Activated B cell treated with CpG ODN at 0.5 μM for 24 hours (primary cell): ENCODE results near the gene KRT81. TPM values are rescaled to one million over a fixed set of nuclear protein-coding genes. Genes with fewer than 3 reads are reported as not detected.
"Not testable (repeated sequence)": the region's sequence is repeated elsewhere in the genome, so short reads cannot be mapped to it uniquely, and the experiment has no call there.

Source experiments
- ATAC-seq: fragments of 200-7000 bp; cut with Tn5 transposase; one replicate; pipeline ENCODE4 v1.10.0; 2021; ENCODE audit warnings: low read depth, mild to moderate bottlenecking, moderate library complexity
- CTCF ChIA-PET: fragments of 350-600 bp; sonication (Branson Sonifier 250); formaldehyde crosslinking; loops from one replicate; lab custom pipeline; 2021; ENCODE audit warnings: antibody characterized with exemption; lab: Charles Lee
- POLR2A ChIA-PET: fragments of 350-600 bp; sonication (Branson Sonifier 250); formaldehyde crosslinking; loops from one replicate; lab custom pipeline; 2021; ENCODE audit warnings: antibody characterized with exemption; lab: Charles Lee
- DNase-seq: peaks from one replicate; pipeline ENCODE4 v3.0.0; 2022
- H3K27ac Mint-ChIP-seq: one replicate; pipeline ENCODE4 v1.8.0; 2020; ENCODE audit warnings: mixed read lengths
- H3K27me3 Mint-ChIP-seq: one replicate; pipeline ENCODE4 v1.8.0; 2021; ENCODE audit warnings: mixed read lengths
- H3K36me3 Mint-ChIP-seq: one replicate; pipeline ENCODE4 v1.8.0; 2021; ENCODE audit warnings: low read depth, mixed read lengths
- H3K4me1 Mint-ChIP-seq: one replicate; pipeline ENCODE4 v1.8.0; 2021; ENCODE audit warnings: mixed read lengths
- H3K4me3 Mint-ChIP-seq: one replicate; pipeline ENCODE4 v1.8.0; 2020; ENCODE audit warnings: mild to moderate bottlenecking, mixed read lengths
- H3K9me3 Mint-ChIP-seq: one replicate; pipeline ENCODE4 v1.8.0; 2020; ENCODE audit warnings: mixed read lengths
- intact Hi-C: fragments of 100-400 bp; cut with micrococcal nuclease; formaldehyde crosslinking; loops from one replicate; pipeline ENCODE4 v1.15.1; 2024
- total RNA-seq: library from RNA; stranded (reverse); gene quantifications from 2 replicates; pipeline ENCODE4 v1.2.3, GENCODE V29; 2022
- TF ChIP-seq, protein P1 (sequence below): fragments of 200-600 bp; IDR thresholded peaks from one replicate; pipeline ENCODE4 v1.8.0; 2022; ENCODE audit warnings: antibody characterized with exemption, mild to moderate bottlenecking

The KRT81 gene
- total RNA-seq, 1 donor from 2014 or later, result not detected

DNA sequence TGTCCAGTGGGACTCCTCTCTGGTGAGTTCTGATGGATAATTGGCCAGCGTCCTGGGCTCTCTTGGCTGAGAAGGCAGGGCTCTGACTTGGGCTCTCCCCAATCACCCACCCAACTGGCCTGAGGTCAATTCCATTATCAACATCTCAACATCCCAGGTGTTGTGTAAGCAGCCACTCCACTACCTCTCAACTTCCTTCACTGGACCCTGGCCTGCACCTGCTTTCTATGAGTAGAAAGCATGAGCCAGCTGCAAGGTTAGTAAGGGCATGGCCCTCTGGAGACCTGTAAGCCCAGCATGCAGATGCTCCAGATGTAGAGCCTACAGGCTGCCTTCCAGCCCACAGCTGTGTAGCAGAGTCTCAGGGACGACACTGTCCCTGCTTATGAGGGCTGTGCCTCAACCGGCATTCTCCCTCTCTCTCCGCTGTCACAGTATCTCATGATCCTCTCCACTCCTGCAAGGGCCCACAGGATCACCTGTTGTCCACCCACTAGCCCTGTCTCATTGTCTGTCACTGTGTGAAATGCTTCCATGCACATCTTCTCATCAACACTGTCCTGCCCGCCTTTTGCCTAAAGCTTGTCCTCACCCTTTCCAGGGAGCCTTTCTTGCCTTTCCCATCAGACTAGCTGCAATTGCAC is 5.4 kb upstream of the KRT81 start:
- intact Hi-C loops, result no loop called here
- no peaks in the 10 kb centered on the region for H3K9me3 Mint-ChIP-seq
- peaks cover 27% of the 10 kb centered on the region for H3K27me3 Mint-ChIP-seq
- ChIA-PET POLR2A (no interaction called here), CTCF (no interaction called here)
- ATAC-seq, result no peak
- H3K36me3 Mint-ChIP-seq, result no peaks in the 10 kb centered on the region
- TF ChIP-seq, protein P1, sequence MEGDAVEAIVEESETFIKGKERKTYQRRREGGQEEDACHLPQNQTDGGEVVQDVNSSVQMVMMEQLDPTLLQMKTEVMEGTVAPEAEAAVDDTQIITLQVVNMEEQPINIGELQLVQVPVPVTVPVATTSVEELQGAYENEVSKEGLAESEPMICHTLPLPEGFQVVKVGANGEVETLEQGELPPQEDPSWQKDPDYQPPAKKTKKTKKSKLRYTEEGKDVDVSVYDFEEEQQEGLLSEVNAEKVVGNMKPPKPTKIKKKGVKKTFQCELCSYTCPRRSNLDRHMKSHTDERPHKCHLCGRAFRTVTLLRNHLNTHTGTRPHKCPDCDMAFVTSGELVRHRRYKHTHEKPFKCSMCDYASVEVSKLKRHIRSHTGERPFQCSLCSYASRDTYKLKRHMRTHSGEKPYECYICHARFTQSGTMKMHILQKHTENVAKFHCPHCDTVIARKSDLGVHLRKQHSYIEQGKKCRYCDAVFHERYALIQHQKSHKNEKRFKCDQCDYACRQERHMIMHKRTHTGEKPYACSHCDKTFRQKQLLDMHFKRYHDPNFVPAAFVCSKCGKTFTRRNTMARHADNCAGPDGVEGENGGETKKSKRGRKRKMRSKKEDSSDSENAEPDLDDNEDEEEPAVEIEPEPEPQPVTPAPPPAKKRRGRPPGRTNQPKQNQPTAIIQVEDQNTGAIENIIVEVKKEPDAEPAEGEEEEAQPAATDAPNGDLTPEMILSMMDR, result no peak
- H3K4me1 Mint-ChIP-seq, result no peaks in the 10 kb centered on the region
- H3K27ac Mint-ChIP-seq, result no peak overlapping the region
- DNase-seq, result no peak
- no peak overlapping the region for H3K4me3 Mint-ChIP-seq

DNA sequence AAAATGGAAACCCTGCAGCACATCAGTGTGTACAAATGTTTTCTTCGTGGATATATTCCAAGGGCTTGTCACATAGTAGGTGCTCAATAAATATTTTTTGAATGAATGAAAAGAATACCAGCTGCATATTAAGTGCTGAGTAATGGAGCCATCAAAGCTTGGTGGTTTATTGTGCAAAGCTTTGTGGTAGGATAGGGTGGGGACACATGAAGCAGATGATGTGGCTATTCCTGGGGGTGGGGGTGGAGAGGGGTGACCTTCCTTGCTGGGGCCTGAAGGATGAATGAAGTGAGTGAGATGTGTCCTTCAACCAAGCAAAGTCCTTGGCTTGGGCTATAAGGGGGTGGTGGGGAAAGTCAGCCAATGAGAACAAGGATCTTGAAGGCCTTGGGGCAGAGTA is 4.3 kb upstream of the KRT81 start:
- no peak for ATAC-seq
- H3K27ac Mint-ChIP-seq, result no peak overlapping the region

DNA sequence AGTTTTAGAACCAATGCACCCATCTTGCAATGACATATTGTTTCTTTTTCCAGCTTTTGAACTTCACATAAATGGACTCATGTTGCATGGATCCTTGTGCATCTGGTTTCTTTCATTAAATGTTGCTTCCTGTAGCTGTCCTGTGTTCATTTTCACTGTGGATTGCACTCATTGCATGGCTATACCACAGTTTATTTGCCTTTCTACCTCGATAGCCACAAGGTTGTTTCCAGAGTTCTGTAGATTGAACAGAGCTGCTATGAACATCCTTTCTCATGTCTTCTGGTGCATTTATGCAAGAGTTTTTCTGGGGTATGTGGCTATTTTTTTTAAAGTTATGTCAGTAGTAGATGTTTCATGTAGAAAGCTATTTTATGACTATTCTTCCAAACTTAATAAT is 3.5 kb upstream of the KRT81 start:
- H3K27me3 Mint-ChIP-seq, result peaks cover 31% of the 10 kb centered on the region

More for the DNA sequence above, 4.3 kb upstream of the KRT81 start:
- Mint-ChIP-seq H3K27me3 (peaks cover 31% of the 10 kb centered on the region), H3K36me3 (no peaks in the 10 kb centered on the region), H3K9me3 (no peaks in the 10 kb centered on the region), H3K4me3 (no peak overlapping the region), H3K4me1 (no peaks in the 10 kb centered on the region)
- CTCF ChIA-PET, result no interaction called here
- TF ChIP-seq, protein P1, result no peak
- POLR2A ChIA-PET, result no interaction called here
- DNase-seq, result no peak
- intact Hi-C loops, result no loop called here

DNA sequence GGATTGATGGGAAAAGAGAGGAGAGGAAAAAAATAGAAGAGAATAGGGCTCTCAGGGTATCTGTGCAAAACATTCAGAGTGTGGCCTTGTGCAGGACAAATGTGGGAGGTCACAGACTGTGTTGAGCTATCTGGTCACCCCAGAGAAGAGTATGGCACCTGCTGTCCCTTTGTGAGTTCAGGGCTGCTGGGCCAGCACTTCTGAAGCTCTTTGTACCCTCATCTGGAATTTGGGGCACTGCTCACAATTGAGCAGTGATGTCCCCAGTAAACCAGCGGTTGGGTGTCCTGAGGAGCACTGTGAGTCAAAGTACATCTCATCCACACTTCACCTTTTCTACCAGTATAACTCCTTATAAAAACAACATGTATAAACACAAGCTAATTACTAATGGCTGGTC is 2.6 kb upstream of the KRT81 start:
- ChIA-PET POLR2A (no interaction called here), CTCF (no interaction called here)
- H3K27me3 Mint-ChIP-seq, result peaks cover 31% of the 10 kb centered on the region
- no peaks in the 10 kb centered on the region for H3K9me3 Mint-ChIP-seq
- no peaks in the 10 kb centered on the region for H3K4me1 Mint-ChIP-seq
- no peaks in the 10 kb centered on the region for H3K36me3 Mint-ChIP-seq
- no peak overlapping the region for H3K4me3 Mint-ChIP-seq
- intact Hi-C loops, result no loop called here
- ATAC-seq (no peak), DNase-seq (no peak)
- TF ChIP-seq, protein P1, result no peak
- no peak overlapping the region for H3K27ac Mint-ChIP-seq

More for the DNA sequence above, 3.5 kb upstream of the KRT81 start:
- Mint-ChIP-seq H3K4me3 (no peak overlapping the region), H3K36me3 (no peaks in the 10 kb centered on the region), H3K4me1 (no peaks in the 10 kb centered on the region), H3K27ac (no peak overlapping the region), H3K9me3 (no peaks in the 10 kb centered on the region)
- intact Hi-C loops, result no loop called here
- no peak for ATAC-seq
- TF ChIP-seq, protein P1, result no peak
- DNase-seq, result no peak
- ChIA-PET CTCF (no interaction called here), POLR2A (no interaction called here)

DNA sequence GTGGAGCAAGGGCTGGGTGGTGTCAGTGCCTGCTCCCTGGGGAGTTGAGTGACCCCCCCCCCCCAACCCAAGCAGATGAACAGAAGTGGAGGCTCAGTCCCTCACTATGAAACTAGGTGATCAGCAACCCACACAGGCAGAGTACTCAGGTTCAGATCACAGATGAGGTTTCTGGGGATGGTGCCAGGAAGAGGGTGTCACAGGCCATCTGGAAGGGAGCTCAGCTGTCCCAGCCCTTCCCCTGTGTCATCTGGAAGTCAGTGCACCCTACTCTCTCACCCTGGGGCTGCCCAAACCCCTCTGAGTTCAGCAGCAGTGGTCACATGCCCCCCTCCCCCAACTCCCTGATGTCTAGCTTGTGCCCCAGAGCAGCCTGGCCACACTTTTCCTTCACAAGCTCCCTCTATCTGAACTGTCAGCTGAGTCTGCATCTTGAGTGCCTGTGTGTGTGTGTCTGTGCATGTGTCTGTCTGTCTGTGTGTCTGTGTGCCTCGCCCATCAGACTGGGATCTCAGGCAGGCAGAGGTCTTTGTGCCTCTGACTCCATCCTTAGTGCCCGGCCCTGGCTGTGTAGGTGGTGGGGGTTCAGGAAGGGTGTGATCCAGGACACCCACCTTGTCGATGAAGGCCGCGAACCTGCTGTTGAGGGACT is 725 bp downstream of the KRT81 start:
- peaks cover 33% of the 10 kb centered on the region for H3K27me3 Mint-ChIP-seq
- H3K27ac Mint-ChIP-seq, DNase-seq, H3K4me3 Mint-ChIP-seq, H3K9me3 Mint-ChIP-seq, ATAC-seq, intact Hi-C loops, H3K4me1 Mint-ChIP-seq, CTCF ChIA-PET, H3K36me3 Mint-ChIP-seq, POLR2A ChIA-PET: not testable (repeated sequence)

DNA sequence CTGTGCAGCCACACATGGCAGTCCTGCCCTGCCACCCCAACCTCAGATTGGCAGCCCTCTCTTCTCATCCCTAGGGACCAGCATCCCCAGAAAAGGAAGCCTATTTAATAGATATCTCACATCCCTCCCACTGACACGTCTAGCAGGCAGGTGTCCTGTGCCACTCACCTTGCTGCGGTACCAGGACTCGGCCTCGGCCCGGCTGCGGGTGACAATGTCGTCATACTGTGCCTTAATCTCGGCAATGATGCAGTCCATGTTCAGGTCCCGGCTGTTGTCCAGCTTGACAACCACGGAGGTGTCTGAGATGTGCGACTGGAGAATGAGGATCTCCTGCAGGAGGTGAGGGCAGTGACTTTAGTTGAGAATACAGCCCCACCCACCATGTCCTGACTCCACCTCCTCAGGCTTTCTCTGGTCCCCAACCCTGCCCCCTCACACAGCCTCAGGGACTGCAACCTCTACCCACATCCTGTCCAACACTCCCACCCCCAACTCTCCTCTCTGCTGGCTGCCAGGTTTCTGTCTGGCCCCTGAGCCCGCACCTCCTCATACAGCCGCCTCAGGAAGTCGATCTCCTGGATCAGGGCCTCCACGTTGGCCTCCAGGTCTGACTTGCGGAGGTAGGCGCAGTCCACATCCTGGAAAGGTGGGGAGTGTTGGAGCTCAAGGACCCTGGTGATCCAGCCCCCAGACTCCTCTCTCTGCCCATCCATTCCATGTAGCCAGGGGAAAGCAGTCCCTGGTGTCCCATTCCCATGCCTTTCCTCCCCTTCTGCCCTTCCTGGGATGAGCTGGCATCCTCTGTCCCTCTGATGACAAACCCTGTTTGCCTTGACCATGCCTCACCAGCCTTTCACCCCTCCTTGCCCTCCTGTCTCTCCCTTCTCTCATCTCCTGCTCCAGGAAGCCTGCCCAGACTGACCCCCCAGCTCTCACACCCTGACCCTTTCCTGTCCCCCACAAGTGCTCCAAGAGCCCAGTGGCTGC is 3.2 kb downstream of the KRT81 start:
- CTCF ChIA-PET, DNase-seq, H3K4me1 Mint-ChIP-seq, H3K36me3 Mint-ChIP-seq, intact Hi-C loops, H3K9me3 Mint-ChIP-seq, H3K27ac Mint-ChIP-seq, H3K4me3 Mint-ChIP-seq: not testable (repeated sequence)
- peak; percentile 37 for ATAC-seq
- peaks cover 20% of the 10 kb centered on the region for H3K27me3 Mint-ChIP-seq
- POLR2A ChIA-PET, result interaction anchor here (0.7 kb wide), 1 partner anchor 105 kb away, joined by 3 read pairs; no protein-coding TSS in a partner anchor

DNA sequence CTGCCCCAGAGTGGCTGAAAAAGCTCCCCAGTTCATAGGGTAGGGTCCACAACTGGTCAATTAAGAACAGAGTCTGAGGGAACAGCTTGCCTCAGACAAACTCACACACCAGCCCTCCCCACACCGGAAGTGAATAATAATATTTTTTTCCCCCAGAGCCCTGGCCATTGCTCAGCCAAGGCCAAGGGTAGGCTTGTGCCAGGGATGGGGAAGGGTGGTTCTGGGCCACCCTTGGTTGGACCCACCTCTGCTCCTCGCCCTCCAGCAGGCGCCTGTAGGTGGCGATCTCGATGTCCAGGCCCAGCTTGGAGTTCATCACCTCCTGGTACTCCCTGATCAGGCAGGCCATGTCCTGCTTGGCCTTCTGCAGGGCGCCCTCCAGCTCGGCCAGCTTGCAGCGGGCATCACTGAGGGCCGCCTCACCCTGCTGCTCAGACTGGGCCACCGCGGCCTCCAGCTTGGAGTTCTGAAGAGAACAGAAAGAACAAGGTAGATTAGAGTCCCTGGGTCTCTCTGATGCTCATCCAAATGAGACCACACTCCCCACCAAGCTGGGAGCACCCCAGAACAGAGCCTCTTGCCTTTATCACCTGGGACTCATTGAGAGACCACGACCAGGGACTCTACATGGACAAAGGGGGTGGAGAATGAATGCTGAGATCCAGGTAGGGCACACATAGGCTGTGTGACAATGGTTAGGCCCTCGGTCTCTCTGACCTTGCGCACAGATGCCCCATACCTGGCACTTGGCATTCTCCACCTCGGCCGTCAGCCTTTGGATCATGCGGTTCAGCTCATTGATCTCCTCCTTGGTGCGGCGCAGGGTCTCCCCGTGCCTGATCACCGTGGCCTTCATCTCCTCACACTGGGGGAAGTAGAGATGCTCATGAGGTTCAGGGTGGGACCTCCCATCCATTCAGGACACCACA is 4.2 kb downstream of the KRT81 start:
- H3K9me3 Mint-ChIP-seq, intact Hi-C loops, CTCF ChIA-PET, H3K36me3 Mint-ChIP-seq, DNase-seq, H3K27ac Mint-ChIP-seq, POLR2A ChIA-PET, H3K4me3 Mint-ChIP-seq, H3K4me1 Mint-ChIP-seq, ATAC-seq: not testable (repeated sequence)
- peaks cover 22% of the 10 kb centered on the region for H3K27me3 Mint-ChIP-seq
